SK-N-MC (cell line): Measurements from ENCODE around the gene GRIFIN.

Experiments
- EZH2 ChIP-seq: fragments of 200-600 bp; sonication (generic); IDR thresholded peaks from one replicate; pipeline ENCODE4 v1.6.1; 2017; ENCODE audit warnings: antibody characterized with exemption
- FOXP2 ChIP-seq: optimal IDR thresholded peaks from 2 replicates; pipeline ENCODE3; 2011; ENCODE audit warnings: mild to moderate bottlenecking, moderate library complexity; ENCODE audit not compliant: insufficient read depth; ENCODE audit errors: extremely low read length, control extremely low read depth
- POLR2AphosphoS5 ChIP-seq: IDR thresholded peaks from 2 replicates; pipeline ENCODE4 v1.6.1; 2012; ENCODE audit warnings: mild to moderate bottlenecking, low read depth, low read length, borderline replicate concordance

DNA sequence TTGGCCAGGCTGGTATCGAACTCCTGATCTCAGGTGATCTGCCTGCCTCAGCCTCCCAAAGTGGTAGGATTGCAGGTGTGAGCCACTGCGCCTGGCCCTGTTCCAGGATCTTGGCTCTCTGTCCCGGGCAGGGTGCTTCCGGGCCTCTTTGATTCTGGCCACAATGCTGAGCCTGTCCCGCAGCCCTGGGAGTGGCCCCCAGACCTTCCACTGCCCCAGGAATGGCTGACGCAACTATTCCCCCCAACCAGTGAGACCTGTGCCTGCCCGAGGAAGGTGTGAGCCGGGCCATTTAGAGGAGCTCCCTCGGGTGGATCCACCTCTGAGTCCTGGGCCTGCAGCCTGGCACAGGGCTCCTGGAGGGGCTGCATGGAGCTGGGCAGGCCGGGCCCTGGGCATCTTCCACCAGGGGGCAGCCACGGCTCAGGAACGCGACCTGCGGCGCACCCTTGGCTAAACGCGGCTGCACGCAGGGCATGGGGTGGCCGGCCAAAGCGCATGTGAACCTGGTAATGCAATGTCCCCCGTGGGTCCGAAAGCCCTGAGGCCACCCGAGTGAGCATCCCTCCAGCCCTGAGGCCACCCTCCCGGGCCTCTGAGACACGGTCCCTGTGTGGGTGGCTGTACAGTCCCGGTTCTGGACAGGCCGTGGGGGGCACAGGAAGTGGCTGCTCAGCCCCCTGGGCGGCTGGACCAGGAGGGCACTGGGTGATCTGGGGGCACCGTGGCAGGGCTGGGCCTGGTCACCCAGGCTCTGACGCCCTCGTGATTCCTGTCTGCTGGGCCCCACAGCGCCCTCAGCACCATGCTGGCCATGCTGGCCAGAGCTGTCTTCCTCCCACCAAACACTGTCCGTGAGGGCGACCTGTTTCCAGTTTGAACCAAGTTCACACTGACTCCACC lies 24.8 kb downstream of the GRIFIN start:
- TF ChIP-seq POLR2AphosphoS5 (no peak), EZH2 (no peak), FOXP2 (no peak)
